B cell (primary cell): ENCODE data around the gene SLC39A3. TPM values are rescaled to one million over a fixed set of nuclear protein-coding genes. Genes with fewer than 3 reads are reported as not detected.

Experiments
- ATAC-seq: fragments of 200-7000 bp; cut with Tn5 transposase; one replicate; pipeline ENCODE4 v1.10.0; 2021; ENCODE audit warnings: low read depth, mild to moderate bottlenecking, moderate number of reproducible peaks, moderate library complexity
- CTCF ChIA-PET: fragments of 350-600 bp; sonication (Branson Sonifier 250); formaldehyde crosslinking; loops from one replicate; lab custom pipeline; 2021; ENCODE audit warnings: antibody characterized with exemption, inconsistent platforms; lab: Charles Lee
- POLR2A ChIA-PET: fragments of 350-600 bp; sonication (Branson Sonifier 250); formaldehyde crosslinking; loops from one replicate; lab custom pipeline; 2021; ENCODE audit warnings: antibody characterized with exemption; lab: Charles Lee
- DNase-seq: peaks from one replicate; pipeline ENCODE4 v3.0.0; 2013
- H2AFZ ChIP-seq: 2 replicates; pipeline ENCODE4 v1.6.1; 2012; ENCODE audit warnings: mild to moderate bottlenecking, low read depth, low read length; ENCODE audit not compliant: insufficient read depth, poor library complexity, severe bottlenecking
- H3K27ac ChIP-seq, 2 donors: 1 replicate in 1 of 2; 2 replicates in 1 of 2; pipeline ENCODE4 v1.5.1; 2012 to 2013; ENCODE audit warnings: low read length in 2 of 2, mild to moderate bottlenecking in 2 of 2, moderate library complexity in 1 of 2
- H3K27me3 ChIP-seq, 4 experiments: fragments of 200-600 bp in 1 of 4; sonication (generic) in 1 of 4; replicated peaks in 1 of 4; 1 replicate in 2 of 4; 2 replicates in 2 of 4; pipeline versions ENCODE4 v1.6.1 to v1.7.0; 2013 to 2016; ENCODE audit warnings: low read length in 3 of 4, mild to moderate bottlenecking in 2 of 4, mixed read lengths in 1 of 4, moderate library complexity in 1 of 4; ENCODE audit not compliant: insufficient read depth in 4 of 4, control insufficient read depth in 3 of 4; ENCODE audit errors: control extremely low read depth in 1 of 4
- H3K36me3 ChIP-seq, 2 experiments: replicated peaks in 1 of 2; 1 replicate in 1 of 2; 2 replicates in 1 of 2; pipeline versions ENCODE4 v1.6.1 to v1.7.1; 2013; ENCODE audit warnings: low read length in 1 of 2; ENCODE audit not compliant: insufficient read depth in 2 of 2, control insufficient read depth in 1 of 2; ENCODE audit errors: control extremely low read depth in 1 of 2, extremely low read depth in 1 of 2
- H3K4me1 ChIP-seq, 2 donors: fragments of 200-600 bp in 1 of 2; sonication (generic) in 1 of 2; 1 replicate in 1 of 2; 2 replicates in 1 of 2; pipeline versions ENCODE4 v1.5.1 to v1.6.1; 2013 to 2017; ENCODE audit warnings: low read length in 2 of 2; ENCODE audit not compliant: control insufficient read depth in 2 of 2, insufficient read depth in 2 of 2
- H3K4me2 ChIP-seq: replicated peaks from 2 replicates; pipeline ENCODE3; 2012; ENCODE audit warnings: mild to moderate bottlenecking, low read depth, low read length; ENCODE audit not compliant: poor library complexity, severe bottlenecking
- H3K4me3 ChIP-seq, 5 experiments: fragments of 200-600 bp in 1 of 5; sonication (generic) in 1 of 5; 1 replicate in 3 of 5; 2 replicates in 2 of 5; pipeline versions ENCODE4 v1.5.1 to v1.7.0; 2011 to 2016; ENCODE audit warnings: low read length in 4 of 5, mild to moderate bottlenecking in 4 of 5, low read depth in 2 of 5, control low read depth in 1 of 5, moderate library complexity in 1 of 5; ENCODE audit not compliant: insufficient read depth in 1 of 5; ENCODE audit errors: control extremely low read depth in 1 of 5, extremely low read depth in 1 of 5
- H3K79me2 ChIP-seq: fragments of 200-600 bp; sonication (generic); one replicate; pipeline ENCODE4 v1.6.0; 2016; ENCODE audit warnings: low read length; ENCODE audit not compliant: control insufficient read depth, insufficient read depth
- H3K9ac ChIP-seq: fragments of 200-600 bp; sonication (generic); 2 replicates; pipeline ENCODE4 v1.6.1; 2017; ENCODE audit warnings: mild to moderate bottlenecking, low read length, moderate library complexity
- H3K9me3 ChIP-seq, 3 donors: one replicate each; pipeline versions ENCODE4 v1.6.1 to v1.7.1; 2013; ENCODE audit warnings: low read length in 2 of 3; ENCODE audit not compliant: control insufficient read depth in 2 of 3, insufficient read depth in 1 of 3; ENCODE audit errors: control extremely low read depth in 1 of 3
- H4K20me1 ChIP-seq: 2 replicates; pipeline ENCODE4 v1.6.0; 2012; ENCODE audit warnings: mild to moderate bottlenecking, low read length; ENCODE audit not compliant: insufficient read depth, control insufficient read depth, poor library complexity, severe bottlenecking
- H3K27ac Mint-ChIP-seq: one replicate; pipeline ENCODE4 v1.8.0; 2021; ENCODE audit warnings: mixed read lengths
- H3K27me3 Mint-ChIP-seq: one replicate; pipeline ENCODE4 v1.8.0; 2021; ENCODE audit warnings: mixed read lengths
- H3K4me1 Mint-ChIP-seq: one replicate; pipeline ENCODE4 v1.8.0; 2021; ENCODE audit warnings: mixed read lengths
- H3K4me3 Mint-ChIP-seq: one replicate; pipeline ENCODE4 v1.8.0; 2021; ENCODE audit warnings: mixed read lengths
- H3K9me3 Mint-ChIP-seq: one replicate; pipeline ENCODE4 v1.8.0; 2022; ENCODE audit warnings: mixed read lengths; ENCODE audit not compliant: insufficient read depth
- EZH2 ChIP-seq: IDR thresholded peaks from 2 replicates; pipeline ENCODE4 v1.6.1; 2012; ENCODE audit warnings: borderline replicate concordance, low read depth, mild to moderate bottlenecking, moderate library complexity, low read length; ENCODE audit not compliant: insufficient read depth, poor library complexity, severe bottlenecking
- WGBS: methylation state at CpG from one replicate; pipeline ENCODE4 v1.1.5; 2013; ENCODE audit warnings: missing lambda C conversion rate; ENCODE audit not compliant: insufficient coverage; 5-methylcytosine and 5-hydroxymethylcytosine counted together
- intact Hi-C: fragments of 100-400 bp; cut with micrococcal nuclease; formaldehyde crosslinking; loops from one replicate; pipeline ENCODE4 v1.10.0; 2022
- polyA plus RNA-seq: library from polyadenylated mRNA; depleted of rRNA; stranded (reverse); fragments of >200 nt; gene quantifications from 2 replicates; pipeline ENCODE4 v1.2.3, GENCODE V29; 2012
- total RNA-seq, 2 donors: library from RNA; stranded (reverse); fragments of 120-200 nt in 1 of 2; gene quantifications; 1 replicate in 1 of 2; 2 replicates in 1 of 2; pipeline versions ENCODE4 v1.2.3 to v1.2.4, GENCODE V29; 2013 to 2022
- TF ChIP-seq, protein P1 (sequence below): fragments of 200-600 bp; IDR thresholded peaks from one replicate; pipeline ENCODE4 v1.8.0; 2022; ENCODE audit warnings: antibody characterized with exemption, mild to moderate bottlenecking

SLC39A3 gene
- total and polyA plus RNA-seq, 2 donors (not counting 1 experiment from before 2014, with no cell fraction given) = 36.4 to 37.6 TPM

DNA sequence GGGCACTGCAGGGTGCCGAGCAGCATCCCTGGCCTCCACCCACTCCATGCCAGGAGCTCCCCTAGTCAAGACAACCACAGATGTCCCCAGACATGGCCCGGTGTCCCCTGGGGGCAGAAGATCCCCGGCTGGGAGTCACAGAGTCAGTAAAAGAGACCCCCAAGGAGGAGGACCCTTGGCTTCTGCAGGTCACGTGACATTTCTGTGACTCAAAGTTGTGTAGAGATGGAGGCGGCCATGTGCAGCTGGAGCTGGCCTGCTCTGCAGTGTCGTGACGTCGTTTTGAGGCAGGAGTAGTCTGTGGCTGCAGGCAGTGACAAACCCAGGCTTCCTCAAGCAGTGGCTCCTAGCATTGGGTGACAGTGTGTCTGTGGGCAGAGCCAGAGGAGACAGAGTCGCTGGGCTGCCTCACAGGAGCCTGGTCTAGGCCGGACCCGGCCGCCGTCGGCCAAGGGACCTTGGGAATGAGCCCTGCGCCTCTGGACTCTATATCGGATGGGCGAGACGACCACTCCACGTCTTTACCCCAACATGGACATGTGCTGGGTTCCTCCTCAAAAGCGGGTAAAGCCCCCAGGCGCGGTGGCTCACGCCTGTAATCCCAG lies 10.9 kb downstream of the SLC39A3 start:
- Histone ChIP-seq H3K9ac (no peak overlapping the region), H2AFZ (no peak overlapping the region), H3K27me3 (no peaks in the 10 kb centered on the region), H3K4me3 (no peak overlapping the region), H3K27ac (no peak overlapping the region), H3K36me3 (peaks cover 0 to 3% of the 10 kb centered on the region in 2 experiments), H3K79me2 (peaks cover 4% of the 10 kb centered on the region), H3K9me3 (peaks cover 0 to 5% (median 0%) of the 10 kb centered on the region in 3 donors), H4K20me1 (no peaks in the 10 kb centered on the region), H3K4me2 (no peak overlapping the region), H3K4me1 (peaks cover 14 to 16% of the 10 kb centered on the region in 2 donors)
- ATAC-seq (peak; percentile 40), DNase-seq (peak; percentile 22)
- Mint-ChIP-seq H3K9me3 (no peaks in the 10 kb centered on the region), H3K4me1 (peaks cover 20% of the 10 kb centered on the region), H3K27me3 (peaks cover 4% of the 10 kb centered on the region), H3K4me3 (no peak overlapping the region), H3K27ac (peak overlapping the region; percentile 53)
- POLR2A ChIA-PET = no interaction called here
- CTCF ChIA-PET = interaction anchor here (1.0 to 4.2 kb wide), 3 partner anchors 21 to 92 kb away, joined by 3 to 14 read pairs (median 3); no protein-coding TSS in a partner anchor
- intact Hi-C loops = no loop called here
- WGBS = 80% methylated on average over 19 of the region's 23 CpGs
- TF ChIP-seq, protein P1, sequence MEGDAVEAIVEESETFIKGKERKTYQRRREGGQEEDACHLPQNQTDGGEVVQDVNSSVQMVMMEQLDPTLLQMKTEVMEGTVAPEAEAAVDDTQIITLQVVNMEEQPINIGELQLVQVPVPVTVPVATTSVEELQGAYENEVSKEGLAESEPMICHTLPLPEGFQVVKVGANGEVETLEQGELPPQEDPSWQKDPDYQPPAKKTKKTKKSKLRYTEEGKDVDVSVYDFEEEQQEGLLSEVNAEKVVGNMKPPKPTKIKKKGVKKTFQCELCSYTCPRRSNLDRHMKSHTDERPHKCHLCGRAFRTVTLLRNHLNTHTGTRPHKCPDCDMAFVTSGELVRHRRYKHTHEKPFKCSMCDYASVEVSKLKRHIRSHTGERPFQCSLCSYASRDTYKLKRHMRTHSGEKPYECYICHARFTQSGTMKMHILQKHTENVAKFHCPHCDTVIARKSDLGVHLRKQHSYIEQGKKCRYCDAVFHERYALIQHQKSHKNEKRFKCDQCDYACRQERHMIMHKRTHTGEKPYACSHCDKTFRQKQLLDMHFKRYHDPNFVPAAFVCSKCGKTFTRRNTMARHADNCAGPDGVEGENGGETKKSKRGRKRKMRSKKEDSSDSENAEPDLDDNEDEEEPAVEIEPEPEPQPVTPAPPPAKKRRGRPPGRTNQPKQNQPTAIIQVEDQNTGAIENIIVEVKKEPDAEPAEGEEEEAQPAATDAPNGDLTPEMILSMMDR = no peak
- no peak for TF ChIP-seq EZH2

DNA sequence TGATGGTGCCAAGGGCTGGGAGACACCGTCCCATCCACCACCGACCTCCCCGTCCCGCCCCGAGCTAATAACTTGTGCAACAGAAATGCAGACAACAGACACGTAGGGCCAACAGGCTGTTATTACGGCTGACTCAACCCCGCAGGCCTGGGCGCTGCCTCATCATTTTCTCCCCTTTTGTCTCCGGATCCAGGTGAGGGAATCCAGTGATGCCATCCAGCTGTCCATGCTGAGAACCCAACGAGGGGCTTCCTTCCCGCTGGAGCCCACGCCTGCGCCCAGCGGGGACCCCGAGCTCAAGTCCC lies 12.2 kb downstream of the SLC39A3 start:
- ChIA-PET POLR2A (interaction anchor here (0.6 kb wide), 1 partner anchor 434 kb away, joined by 5 read pairs; no protein-coding TSS in a partner anchor), CTCF (interaction anchor here (1.1 to 4.2 kb wide), 5 partner anchors 17 to 79 kb away, joined by 3 to 14 read pairs (median 10); no protein-coding TSS in a partner anchor)
- intact Hi-C loops = no loop called here
- no peaks in the 10 kb centered on the region for H3K9me3 Mint-ChIP-seq
- no peak overlapping the region for H3K4me3 Mint-ChIP-seq
- H3K36me3 ChIP-seq = peaks cover 0 to 3% of the 10 kb centered on the region in 2 experiments
- peak; percentile 16 for DNase-seq
- no peak for ATAC-seq
- H3K4me1 ChIP-seq = peaks cover 16 to 21% of the 10 kb centered on the region in 2 donors
- no peak overlapping the region for H3K9ac ChIP-seq
- no peak overlapping the region for H2AFZ ChIP-seq
- no peak overlapping the region for H3K4me3 ChIP-seq
- peaks cover 4% of the 10 kb centered on the region for H3K79me2 ChIP-seq
- peaks cover 0 to 4% (median 0%) of the 10 kb centered on the region in 4 experiments for H3K27me3 ChIP-seq
- TF ChIP-seq, protein P1 = no peak
- TF ChIP-seq EZH2 = no peak
- WGBS = 94% methylated on average over 16 of the region's 16 CpGs
- peaks cover 4% of the 10 kb centered on the region for H3K27me3 Mint-ChIP-seq
- peaks cover 0 to 5% (median 0%) of the 10 kb centered on the region in 3 donors for H3K9me3 ChIP-seq
- H3K4me2 ChIP-seq = no peak overlapping the region
- H3K27ac Mint-ChIP-seq = no peak overlapping the region
- H3K27ac ChIP-seq = no peak overlapping the region
- H3K4me1 Mint-ChIP-seq = peaks cover 20% of the 10 kb centered on the region
- H4K20me1 ChIP-seq = no peaks in the 10 kb centered on the region
